ENCODE data around the gene PNPLA7. TPM values are rescaled to one million over a fixed set of nuclear protein-coding genes. Genes with fewer than 3 reads are reported as not detected.

The PNPLA7 gene
- total and polyA plus RNA-seq, 9 donors, result 2.2 to 29.3 (median 13.0) TPM

- DNase-seq, result no peak
- Histone ChIP-seq H3K27ac (no peak overlapping the region), H3K9me3 (no peaks in the 10 kb centered on the region), H3K27me3 (no peaks in the 10 kb centered on the region), H3K4me1 (ENCODE audit: insufficient read depth) (peaks cover 9% of the 10 kb centered on the region), H3K36me3 (no peaks in the 10 kb centered on the region), H3K4me3 (no peak overlapping the region)
- intact Hi-C loops (cut with DNase I), result no loop called here
- TF ChIP-seq POLR2A (IDR thresholded peaks at IDR 0.05), result no peak
- no peak for TF ChIP-seq EP300 (IDR thresholded peaks at IDR 0.05)
- TF ChIP-seq, protein P1, sequence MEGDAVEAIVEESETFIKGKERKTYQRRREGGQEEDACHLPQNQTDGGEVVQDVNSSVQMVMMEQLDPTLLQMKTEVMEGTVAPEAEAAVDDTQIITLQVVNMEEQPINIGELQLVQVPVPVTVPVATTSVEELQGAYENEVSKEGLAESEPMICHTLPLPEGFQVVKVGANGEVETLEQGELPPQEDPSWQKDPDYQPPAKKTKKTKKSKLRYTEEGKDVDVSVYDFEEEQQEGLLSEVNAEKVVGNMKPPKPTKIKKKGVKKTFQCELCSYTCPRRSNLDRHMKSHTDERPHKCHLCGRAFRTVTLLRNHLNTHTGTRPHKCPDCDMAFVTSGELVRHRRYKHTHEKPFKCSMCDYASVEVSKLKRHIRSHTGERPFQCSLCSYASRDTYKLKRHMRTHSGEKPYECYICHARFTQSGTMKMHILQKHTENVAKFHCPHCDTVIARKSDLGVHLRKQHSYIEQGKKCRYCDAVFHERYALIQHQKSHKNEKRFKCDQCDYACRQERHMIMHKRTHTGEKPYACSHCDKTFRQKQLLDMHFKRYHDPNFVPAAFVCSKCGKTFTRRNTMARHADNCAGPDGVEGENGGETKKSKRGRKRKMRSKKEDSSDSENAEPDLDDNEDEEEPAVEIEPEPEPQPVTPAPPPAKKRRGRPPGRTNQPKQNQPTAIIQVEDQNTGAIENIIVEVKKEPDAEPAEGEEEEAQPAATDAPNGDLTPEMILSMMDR (IDR thresholded peaks at IDR 0.05), result no peak
- WGBS, 3 donors, result 79 to 85% (median 85%) methylated on average over 13 of the region's 13 CpGs
Measured at GRCh38 chr9:137588311-137588710, 38.1 kb upstream of the PNPLA7 start.

- H3K4me3 ChIP-seq, result no peak overlapping the region
- H3K36me3 ChIP-seq, result no peaks in the 10 kb centered on the region
- peaks cover 9% of the 10 kb centered on the region for H3K4me1 ChIP-seq (ENCODE audit: insufficient read depth)
- no peaks in the 10 kb centered on the region for H3K9me3 ChIP-seq
- no peak for TF ChIP-seq POLR2A (IDR thresholded peaks at IDR 0.05)
- TF ChIP-seq, protein P1 (IDR thresholded peaks at IDR 0.05), result no peak
- TF ChIP-seq EP300 (IDR thresholded peaks at IDR 0.05), result no peak
- DNase-seq, result no peak
- H3K27me3 ChIP-seq, result no peaks in the 10 kb centered on the region
- WGBS, 3 donors, result 88 to 92% (median 90%) methylated on average over 14 of the region's 14 CpGs
- intact Hi-C loops (cut with DNase I), result no loop called here
- no peak overlapping the region for H3K27ac ChIP-seq
Measured at GRCh38 chr9:137586854-137587253, 36.7 kb upstream of the PNPLA7 start.

GRCh38 chr9:137583957-137584356, 33.8 kb upstream of the PNPLA7 start:
- no peaks in the 10 kb centered on the region for H3K36me3 ChIP-seq
- intact Hi-C loops (cut with DNase I), result no loop called here
- DNase-seq, result no peak

GRCh38 chr9:137583347-137583746, 33.1 kb upstream of the PNPLA7 start:
- no peaks in the 10 kb centered on the region for H3K36me3 ChIP-seq
- no peak overlapping the region for H3K4me3 ChIP-seq
- intact Hi-C loops (cut with DNase I), result no loop called here
- H3K27ac ChIP-seq, result no peak overlapping the region
- DNase-seq, result no peak
- H3K4me1 ChIP-seq (ENCODE audit: insufficient read depth), result no peaks in the 10 kb centered on the region
- WGBS, 3 donors, result 64 to 74% (median 65%) methylated on average over 14 of the region's 14 CpGs
- H3K27me3 ChIP-seq, result no peaks in the 10 kb centered on the region
- H3K9me3 ChIP-seq, result no peaks in the 10 kb centered on the region
- TF ChIP-seq EP300 (IDR thresholded peaks at IDR 0.05), result no peak
- TF ChIP-seq, protein P1 (IDR thresholded peaks at IDR 0.05), result no peak

More at GRCh38 chr9:137583957-137584356, 33.8 kb upstream of the PNPLA7 start:
- WGBS, 3 donors, result 77 to 80% (median 77%) methylated on average over 8 of the region's 8 CpGs
- Histone ChIP-seq H3K4me1 (ENCODE audit: insufficient read depth) (peaks cover 2% of the 10 kb centered on the region), H3K27me3 (no peaks in the 10 kb centered on the region), H3K9me3 (no peaks in the 10 kb centered on the region), H3K27ac (no peak overlapping the region), H3K4me3 (no peak overlapping the region)
- TF ChIP-seq EP300 (IDR thresholded peaks at IDR 0.05) (no peak), POLR2A (IDR thresholded peaks at IDR 0.05) (no peak)
- TF ChIP-seq, protein P1 (IDR thresholded peaks at IDR 0.05), result no peak
